Transverse colon (tissue), 4 donors: ENCODE measurements around the gene SRL.

Source experiments
- EP300 ChIP-seq: sonication (generic); formaldehyde crosslinking; IDR thresholded peaks from one replicate; pipeline ENCODE4 v1.6.1; 2017; ENCODE audit warnings: antibody characterized with exemption, low read depth
- POLR2A ChIP-seq: fragments of 450-650 bp; IDR thresholded peaks from one replicate; pipeline ENCODE4 v1.6.1; 2016; ENCODE audit warnings: antibody characterized with exemption, mild to moderate bottlenecking, moderate library complexity
- POLR2AphosphoS5 ChIP-seq, 3 donors: sonication (generic); formaldehyde crosslinking; IDR thresholded peaks; one replicate each; pipeline ENCODE4 v1.6.1; 2016; ENCODE audit warnings: antibody characterized with exemption in 3 of 3
- TF ChIP-seq, protein P1 (sequence below), 5 experiments: fragments of 200-600 bp in 3 of 5; fragments of 450-650 bp in 2 of 5; sonication (generic) in 3 of 5; IDR thresholded peaks; 1 replicate in 2 of 5; 2 replicates in 3 of 5; pipeline ENCODE4 v1.5.1; 2016 to 2017; ENCODE audit warnings: antibody characterized with exemption in 5 of 5, inconsistent platforms in 3 of 5, mild to moderate bottlenecking in 2 of 5, moderate library complexity in 1 of 5

DNA sequence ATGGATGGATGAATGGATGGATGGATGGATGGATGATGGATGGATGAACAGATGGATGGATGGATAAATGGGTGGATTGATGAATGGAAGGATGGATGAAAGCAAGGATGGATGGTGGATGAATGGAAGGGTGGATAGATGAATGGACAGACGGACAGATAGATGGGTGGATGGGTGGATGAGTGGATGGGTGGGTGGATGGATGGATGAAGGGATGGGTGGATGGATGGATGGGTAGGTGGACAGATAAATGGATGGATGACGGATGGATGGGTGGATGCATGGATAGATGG is 14.9 kb downstream of the SRL start:
- TF ChIP-seq, protein P1, sequence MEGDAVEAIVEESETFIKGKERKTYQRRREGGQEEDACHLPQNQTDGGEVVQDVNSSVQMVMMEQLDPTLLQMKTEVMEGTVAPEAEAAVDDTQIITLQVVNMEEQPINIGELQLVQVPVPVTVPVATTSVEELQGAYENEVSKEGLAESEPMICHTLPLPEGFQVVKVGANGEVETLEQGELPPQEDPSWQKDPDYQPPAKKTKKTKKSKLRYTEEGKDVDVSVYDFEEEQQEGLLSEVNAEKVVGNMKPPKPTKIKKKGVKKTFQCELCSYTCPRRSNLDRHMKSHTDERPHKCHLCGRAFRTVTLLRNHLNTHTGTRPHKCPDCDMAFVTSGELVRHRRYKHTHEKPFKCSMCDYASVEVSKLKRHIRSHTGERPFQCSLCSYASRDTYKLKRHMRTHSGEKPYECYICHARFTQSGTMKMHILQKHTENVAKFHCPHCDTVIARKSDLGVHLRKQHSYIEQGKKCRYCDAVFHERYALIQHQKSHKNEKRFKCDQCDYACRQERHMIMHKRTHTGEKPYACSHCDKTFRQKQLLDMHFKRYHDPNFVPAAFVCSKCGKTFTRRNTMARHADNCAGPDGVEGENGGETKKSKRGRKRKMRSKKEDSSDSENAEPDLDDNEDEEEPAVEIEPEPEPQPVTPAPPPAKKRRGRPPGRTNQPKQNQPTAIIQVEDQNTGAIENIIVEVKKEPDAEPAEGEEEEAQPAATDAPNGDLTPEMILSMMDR (IDR thresholded peaks at IDR 0.05): no peak
- no peak for TF ChIP-seq EP300
- no peak for TF ChIP-seq POLR2A
- no peak for TF ChIP-seq POLR2AphosphoS5 (IDR thresholded peaks at IDR 0.05)
